ENCODE results near the gene NRG3. TPM values are rescaled to one million over a fixed set of nuclear protein-coding genes. Genes with fewer than 3 reads are reported as not detected.
A peak's percentile ranks its signal among the peaks of the same experiment; 100 is the strongest.

Gene NRG3
- total RNA-seq, 2 experiments from 2014 or later: not detected

DNA sequence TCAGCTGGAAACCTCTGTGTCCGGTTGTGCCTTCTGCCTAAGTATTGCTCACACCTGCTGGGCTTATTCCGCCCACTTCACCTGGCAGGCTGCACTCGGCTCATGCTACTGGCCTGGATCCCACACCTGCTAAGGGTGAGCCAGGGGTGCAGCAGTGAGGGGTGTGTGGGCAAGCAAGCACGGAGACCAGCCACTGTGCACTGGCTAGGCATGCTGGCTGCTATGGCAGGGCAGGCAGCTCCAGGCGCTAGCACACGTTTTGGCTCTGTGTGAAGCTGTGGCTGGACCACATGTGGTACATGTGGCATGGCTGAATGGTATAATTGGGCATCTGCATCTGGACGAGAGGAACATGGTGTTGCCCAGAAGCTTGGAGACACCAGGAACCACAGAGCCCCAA, 940.7 kb downstream of the NRG3 start:
- Histone ChIP-seq H3K9me2 (ENCODE audit: insufficient read depth, low read length) (no peaks in the 10 kb centered on the region), H3K9me3 (ENCODE audit: low read length) (no peaks in the 10 kb centered on the region), H3K4me3 (ENCODE audit: low read depth, low read length, poor library complexity, severe bottlenecking) (no peak overlapping the region), H3K79me2 (ENCODE audit: insufficient read depth, low read depth, low read length) (no peaks in the 10 kb centered on the region), H4K20me1 (ENCODE audit: insufficient read depth, low read length) (no peaks in the 10 kb centered on the region), H3K27ac (ENCODE audit: low read depth, low read length, poor library complexity, severe bottlenecking) (no peak overlapping the region), H3K4me1 (ENCODE audit: insufficient read depth, low read length, poor library complexity, severe bottlenecking) (no peaks in the 10 kb centered on the region), H3K36me3 (ENCODE audit: insufficient read depth, low read length) (no peaks in the 10 kb centered on the region), H2AFZ (ENCODE audit: low read length) (no peak overlapping the region), H3K4me2 (ENCODE audit: low read length) (no peak overlapping the region)
- BruUV-seq (replicated peaks): no TSS peak
- TF ChIP-seq, protein P1, sequence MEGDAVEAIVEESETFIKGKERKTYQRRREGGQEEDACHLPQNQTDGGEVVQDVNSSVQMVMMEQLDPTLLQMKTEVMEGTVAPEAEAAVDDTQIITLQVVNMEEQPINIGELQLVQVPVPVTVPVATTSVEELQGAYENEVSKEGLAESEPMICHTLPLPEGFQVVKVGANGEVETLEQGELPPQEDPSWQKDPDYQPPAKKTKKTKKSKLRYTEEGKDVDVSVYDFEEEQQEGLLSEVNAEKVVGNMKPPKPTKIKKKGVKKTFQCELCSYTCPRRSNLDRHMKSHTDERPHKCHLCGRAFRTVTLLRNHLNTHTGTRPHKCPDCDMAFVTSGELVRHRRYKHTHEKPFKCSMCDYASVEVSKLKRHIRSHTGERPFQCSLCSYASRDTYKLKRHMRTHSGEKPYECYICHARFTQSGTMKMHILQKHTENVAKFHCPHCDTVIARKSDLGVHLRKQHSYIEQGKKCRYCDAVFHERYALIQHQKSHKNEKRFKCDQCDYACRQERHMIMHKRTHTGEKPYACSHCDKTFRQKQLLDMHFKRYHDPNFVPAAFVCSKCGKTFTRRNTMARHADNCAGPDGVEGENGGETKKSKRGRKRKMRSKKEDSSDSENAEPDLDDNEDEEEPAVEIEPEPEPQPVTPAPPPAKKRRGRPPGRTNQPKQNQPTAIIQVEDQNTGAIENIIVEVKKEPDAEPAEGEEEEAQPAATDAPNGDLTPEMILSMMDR (conservative IDR thresholded peaks at IDR 0.05; ENCODE audit: low read length): no peak
- no peak for TF ChIP-seq EZH2phosphoT487 (IDR thresholded peaks at IDR 0.05; ENCODE audit: borderline replicate concordance, low read depth, low read length)
- CTCF ChIA-PET (ENCODE audit: unreplicated experiment): no interaction called here
- intact Hi-C loops (cut with micrococcal nuclease; ENCODE audit: unreplicated experiment): no loop called here
- POLR2A ChIA-PET: interaction anchor here (0.6 to 0.7 kb wide), 2 partner anchors 163 to 323 kb away, joined by 3 read pairs; no protein-coding TSS in a partner anchor
- no peak for DNase-seq (ENCODE audit: low spot score)

- ChIA-PET POLR2A (interaction anchor here (0.7 kb wide), 1 partner anchor 37 kb away, joined by 6 read pairs; no protein-coding TSS in a partner anchor), CTCF (ENCODE audit: unreplicated experiment) (no interaction called here)
- no peak overlapping the region for H2AFZ ChIP-seq (ENCODE audit: low read length)
- H3K9me2 ChIP-seq (ENCODE audit: insufficient read depth, low read length): no peaks in the 10 kb centered on the region
- TF ChIP-seq, protein P1 (conservative IDR thresholded peaks at IDR 0.05; ENCODE audit: low read length): no peak
- TF ChIP-seq EZH2phosphoT487 (IDR thresholded peaks at IDR 0.05; ENCODE audit: borderline replicate concordance, low read depth, low read length): no peak
- H4K20me1 ChIP-seq (ENCODE audit: insufficient read depth, low read length): no peaks in the 10 kb centered on the region
- no peak overlapping the region for H3K4me2 ChIP-seq (ENCODE audit: low read length)
- H3K4me1 ChIP-seq (ENCODE audit: insufficient read depth, low read length, poor library complexity, severe bottlenecking): no peaks in the 10 kb centered on the region
- no peak for DNase-seq (ENCODE audit: low spot score)
- no peaks in the 10 kb centered on the region for H3K9me3 ChIP-seq (ENCODE audit: low read length)
- H3K36me3 ChIP-seq (ENCODE audit: insufficient read depth, low read length): no peaks in the 10 kb centered on the region
- intact Hi-C loops (cut with micrococcal nuclease; ENCODE audit: unreplicated experiment): no loop called here
- no peak overlapping the region for H3K4me3 ChIP-seq (ENCODE audit: low read depth, low read length, poor library complexity, severe bottlenecking)
- H3K27ac ChIP-seq (ENCODE audit: low read depth, low read length, poor library complexity, severe bottlenecking): no peak overlapping the region
- H3K79me2 ChIP-seq (ENCODE audit: insufficient read depth, low read depth, low read length): no peaks in the 10 kb centered on the region
- no TSS peak for BruUV-seq (replicated peaks)
These were observed 942.9 kb downstream of the NRG3 start for GRCh38 chr10:82817676-82818422.

DNA sequence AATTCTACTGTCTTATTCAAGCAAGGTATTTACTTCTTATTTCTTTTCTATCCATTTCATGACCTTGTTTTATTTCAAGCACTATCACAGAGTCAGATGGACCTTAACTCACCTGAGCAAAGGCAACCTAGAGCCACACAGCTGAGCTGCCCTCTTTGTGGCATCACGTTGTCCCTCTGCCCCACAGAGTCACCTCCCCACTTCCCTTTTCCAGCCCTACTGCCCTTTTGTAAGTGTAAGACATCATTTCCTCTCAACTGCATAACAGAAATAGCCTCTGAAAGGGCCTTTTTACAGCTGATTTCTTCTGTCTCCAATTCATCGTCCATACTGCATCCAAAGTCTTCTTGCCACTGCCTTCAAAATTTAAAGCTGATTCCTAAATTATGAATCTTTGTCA, 946.0 kb downstream of the NRG3 start:
- H4K20me1 ChIP-seq (ENCODE audit: insufficient read depth, low read length): no peaks in the 10 kb centered on the region
- H3K27ac ChIP-seq (ENCODE audit: low read depth, low read length, poor library complexity, severe bottlenecking): no peak overlapping the region
- no peaks in the 10 kb centered on the region for H3K9me3 ChIP-seq (ENCODE audit: low read length)
- no peak overlapping the region for H2AFZ ChIP-seq (ENCODE audit: low read length)
- peak; percentile 13 for DNase-seq (ENCODE audit: low spot score)
- H3K4me1 ChIP-seq (ENCODE audit: insufficient read depth, low read length, poor library complexity, severe bottlenecking): no peaks in the 10 kb centered on the region
- H3K36me3 ChIP-seq (ENCODE audit: insufficient read depth, low read length): no peaks in the 10 kb centered on the region
- H3K79me2 ChIP-seq (ENCODE audit: insufficient read depth, low read depth, low read length): no peaks in the 10 kb centered on the region
- H3K4me3 ChIP-seq (ENCODE audit: low read depth, low read length, poor library complexity, severe bottlenecking): no peak overlapping the region
- TF ChIP-seq EZH2phosphoT487 (IDR thresholded peaks at IDR 0.05; ENCODE audit: borderline replicate concordance, low read depth, low read length): no peak
- TF ChIP-seq, protein P1 (conservative IDR thresholded peaks at IDR 0.05; ENCODE audit: low read length): no peak
- no peak overlapping the region for H3K4me2 ChIP-seq (ENCODE audit: low read length)
- ChIA-PET CTCF (ENCODE audit: unreplicated experiment) (no interaction called here), POLR2A (no interaction called here)
- intact Hi-C loops (cut with micrococcal nuclease; ENCODE audit: unreplicated experiment): no loop called here
- H3K9me2 ChIP-seq (ENCODE audit: insufficient read depth, low read length): no peaks in the 10 kb centered on the region
- BruUV-seq (replicated peaks): no TSS peak
